Endodermal cell (in vitro differentiated cells): ENCODE results near the gene TMBIM1. TPM values are rescaled to one million over a fixed set of nuclear protein-coding genes. Genes with fewer than 3 reads are reported as not detected.

Experiments
- DNase-seq: peaks from one replicate; pipeline ENCODE4 v3.0.0-alpha.2; 2017
- H3K27ac ChIP-seq: 2 replicates; pipeline ENCODE4 v1.5.1; 2013; ENCODE audit warnings: mild to moderate bottlenecking, low read depth, low read length, moderate library complexity
- H3K27me3 ChIP-seq: 2 replicates; pipeline ENCODE4 v1.6.1; 2013; ENCODE audit warnings: mild to moderate bottlenecking, low read length, moderate library complexity; ENCODE audit not compliant: insufficient read depth, control insufficient read depth, poor library complexity, severe bottlenecking
- H3K36me3 ChIP-seq: 2 replicates; pipeline ENCODE4 v1.7.0; 2013; ENCODE audit warnings: mild to moderate bottlenecking, low read length, moderate library complexity; ENCODE audit not compliant: control insufficient read depth, insufficient read depth
- H3K4me1 ChIP-seq: one replicate; pipeline ENCODE4 v1.7.0; 2013; ENCODE audit warnings: low read length; ENCODE audit not compliant: control insufficient read depth, insufficient read depth
- H3K4me3 ChIP-seq: 2 replicates; pipeline ENCODE4 v1.5.1; 2013; ENCODE audit warnings: mild to moderate bottlenecking, low read length, moderate library complexity
- H3K9ac ChIP-seq: 2 replicates; pipeline ENCODE4 v1.6.1; 2013; ENCODE audit warnings: mild to moderate bottlenecking, low read length, moderate library complexity; ENCODE audit not compliant: poor library complexity, severe bottlenecking; ENCODE audit errors: extremely low read depth
- H3K9me3 ChIP-seq: 2 replicates; pipeline ENCODE4 v1.6.1; 2013; ENCODE audit warnings: mild to moderate bottlenecking, low read length, moderate library complexity; ENCODE audit not compliant: control insufficient read depth
- H3K27ac Mint-ChIP-seq: 2 replicates; pipeline ENCODE4 v1.8.0; 2020; ENCODE audit warnings: mixed read lengths
- H3K27me3 Mint-ChIP-seq: 2 replicates; pipeline ENCODE4 v1.8.0; 2021; ENCODE audit warnings: mild to moderate bottlenecking, mixed read lengths; ENCODE audit not compliant: insufficient read depth
- H3K36me3 Mint-ChIP-seq: 2 replicates; pipeline ENCODE4 v1.8.0; 2020; ENCODE audit warnings: low read depth, mixed read lengths
- H3K4me1 Mint-ChIP-seq: 2 replicates; pipeline ENCODE4 v1.8.0; 2020; ENCODE audit warnings: mixed read lengths
- H3K4me3 Mint-ChIP-seq: 2 replicates; pipeline ENCODE4 v1.8.0; 2020; ENCODE audit warnings: mild to moderate bottlenecking, moderate library complexity, mixed read lengths
- H3K9me3 Mint-ChIP-seq: 2 replicates; pipeline ENCODE4 v1.8.0; 2020; ENCODE audit warnings: mild to moderate bottlenecking, mixed read lengths
- WGBS, 2 experiments: methylation state at CpG; one replicate each; pipeline versions ENCODE4 v1.1.5 to v1.1.7; 2013; ENCODE audit warnings: missing lambda C conversion rate in 2 of 2, mixed read lengths in 1 of 2; ENCODE audit not compliant: insufficient coverage in 1 of 2, insufficient read length in 1 of 2; 5-methylcytosine and 5-hydroxymethylcytosine counted together
- total RNA-seq, 2 donors: library from RNA; stranded (reverse); fragmentation: NEBNext Ultra II Directional in 1 of 2; extraction: Animal tissue kit (Norgen Biotek cat#: 25700) in 1 of 2; gene quantifications; 2 replicates in 1 of 2; 3 replicates in 1 of 2; pipeline ENCODE4 v1.2.1, GENCODE V29; 2021
- TF ChIP-seq, protein P1 (sequence below): fragments of 200-600 bp; sonication (generic); conservative IDR thresholded peaks from 2 replicates; pipeline ENCODE4 v1.5.0; 2021; ENCODE audit warnings: antibody characterized with exemption, mild to moderate bottlenecking

TMBIM1 gene
- total RNA-seq, 2 donors from 2014 or later: 50.7 to 53.8 TPM

DNA sequence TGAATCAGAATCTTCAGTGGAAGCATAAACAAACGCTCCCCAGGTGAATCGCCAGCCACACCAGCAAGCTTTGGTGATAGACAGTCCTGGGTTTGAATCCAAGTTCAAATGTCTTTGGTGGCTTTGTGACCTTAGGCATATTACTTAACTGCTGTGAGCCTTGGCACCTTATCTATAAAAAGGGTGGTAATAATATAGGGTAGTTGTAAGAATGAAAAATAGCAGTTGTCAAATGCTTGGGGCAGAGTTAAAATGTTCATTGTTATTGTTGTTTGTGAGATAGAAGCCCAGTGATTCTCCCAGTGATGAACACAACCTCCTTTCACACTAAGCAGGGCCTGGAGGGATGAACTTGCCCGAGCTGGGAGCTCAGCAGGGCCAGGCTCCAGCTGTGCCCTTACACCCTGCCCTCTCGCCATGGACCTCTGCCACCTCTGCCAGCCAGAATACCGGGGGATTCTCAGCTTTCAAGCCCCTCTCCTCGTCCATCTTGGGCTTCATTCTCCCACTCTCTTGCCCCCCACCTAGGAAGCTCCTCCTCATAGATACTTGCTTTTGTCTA is 6.1 kb upstream of the TMBIM1 start:
- no peak overlapping the region for H3K4me3 ChIP-seq

DNA sequence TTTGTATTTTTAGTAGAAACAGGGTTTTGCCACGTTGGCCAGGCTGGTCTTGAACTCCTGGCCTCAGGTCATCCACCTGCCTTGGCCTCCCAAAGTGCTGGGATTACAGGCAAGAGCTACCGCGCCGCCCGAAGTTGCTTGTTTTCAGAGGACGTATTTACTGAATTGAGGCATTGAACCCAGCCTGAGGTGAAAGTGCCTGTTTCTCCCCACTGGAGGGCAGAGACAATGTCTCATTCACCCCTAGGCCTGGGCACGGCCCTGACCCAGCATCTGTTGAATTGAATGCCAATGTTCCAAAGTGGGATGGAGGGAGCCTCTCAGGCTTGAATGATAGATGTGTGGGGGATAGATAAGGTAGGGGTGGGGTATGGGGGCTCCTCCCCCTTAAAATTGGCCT is 4.5 kb upstream of the TMBIM1 start:
- no peak overlapping the region for H3K9ac ChIP-seq
- H3K4me3 Mint-ChIP-seq: no peak overlapping the region
- no peaks in the 10 kb centered on the region for H3K9me3 Mint-ChIP-seq
- no peak overlapping the region for H3K27ac Mint-ChIP-seq
- H3K4me1 Mint-ChIP-seq: peaks cover 39% of the 10 kb centered on the region
- no peaks in the 10 kb centered on the region for H3K9me3 ChIP-seq
- no peaks in the 10 kb centered on the region for H3K36me3 Mint-ChIP-seq
- no peak for DNase-seq
- no peaks in the 10 kb centered on the region for H3K36me3 ChIP-seq
- H3K27me3 ChIP-seq: no peaks in the 10 kb centered on the region
- peaks cover 4% of the 10 kb centered on the region for H3K4me1 ChIP-seq
- TF ChIP-seq, protein P1, sequence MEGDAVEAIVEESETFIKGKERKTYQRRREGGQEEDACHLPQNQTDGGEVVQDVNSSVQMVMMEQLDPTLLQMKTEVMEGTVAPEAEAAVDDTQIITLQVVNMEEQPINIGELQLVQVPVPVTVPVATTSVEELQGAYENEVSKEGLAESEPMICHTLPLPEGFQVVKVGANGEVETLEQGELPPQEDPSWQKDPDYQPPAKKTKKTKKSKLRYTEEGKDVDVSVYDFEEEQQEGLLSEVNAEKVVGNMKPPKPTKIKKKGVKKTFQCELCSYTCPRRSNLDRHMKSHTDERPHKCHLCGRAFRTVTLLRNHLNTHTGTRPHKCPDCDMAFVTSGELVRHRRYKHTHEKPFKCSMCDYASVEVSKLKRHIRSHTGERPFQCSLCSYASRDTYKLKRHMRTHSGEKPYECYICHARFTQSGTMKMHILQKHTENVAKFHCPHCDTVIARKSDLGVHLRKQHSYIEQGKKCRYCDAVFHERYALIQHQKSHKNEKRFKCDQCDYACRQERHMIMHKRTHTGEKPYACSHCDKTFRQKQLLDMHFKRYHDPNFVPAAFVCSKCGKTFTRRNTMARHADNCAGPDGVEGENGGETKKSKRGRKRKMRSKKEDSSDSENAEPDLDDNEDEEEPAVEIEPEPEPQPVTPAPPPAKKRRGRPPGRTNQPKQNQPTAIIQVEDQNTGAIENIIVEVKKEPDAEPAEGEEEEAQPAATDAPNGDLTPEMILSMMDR: peak; percentile 53
- no peak overlapping the region for H3K4me3 ChIP-seq
- H3K27ac ChIP-seq: no peak overlapping the region
- no peaks in the 10 kb centered on the region for H3K27me3 Mint-ChIP-seq
- 91 to 94% methylated on average over 6 to 7 of the region's 7 CpGs for WGBS, 2 experiments

More for the DNA sequence above, 6.1 kb upstream of the TMBIM1 start:
- TF ChIP-seq, protein P1: no peak
- H3K4me1 ChIP-seq: no peaks in the 10 kb centered on the region
- no peak overlapping the region for H3K27ac ChIP-seq
- DNase-seq: no peak
- Mint-ChIP-seq H3K4me1 (peaks cover 28% of the 10 kb centered on the region), H3K9me3 (no peaks in the 10 kb centered on the region), H3K27ac (no peak overlapping the region), H3K27me3 (no peaks in the 10 kb centered on the region), H3K36me3 (no peaks in the 10 kb centered on the region), H3K4me3 (no peak overlapping the region)
- 84 to 87% methylated on average over 5 to 6 of the region's 6 CpGs for WGBS, 2 experiments
- H3K9me3 ChIP-seq: no peaks in the 10 kb centered on the region
- H3K9ac ChIP-seq: no peak overlapping the region
- no peaks in the 10 kb centered on the region for H3K27me3 ChIP-seq
- H3K36me3 ChIP-seq: no peaks in the 10 kb centered on the region

DNA sequence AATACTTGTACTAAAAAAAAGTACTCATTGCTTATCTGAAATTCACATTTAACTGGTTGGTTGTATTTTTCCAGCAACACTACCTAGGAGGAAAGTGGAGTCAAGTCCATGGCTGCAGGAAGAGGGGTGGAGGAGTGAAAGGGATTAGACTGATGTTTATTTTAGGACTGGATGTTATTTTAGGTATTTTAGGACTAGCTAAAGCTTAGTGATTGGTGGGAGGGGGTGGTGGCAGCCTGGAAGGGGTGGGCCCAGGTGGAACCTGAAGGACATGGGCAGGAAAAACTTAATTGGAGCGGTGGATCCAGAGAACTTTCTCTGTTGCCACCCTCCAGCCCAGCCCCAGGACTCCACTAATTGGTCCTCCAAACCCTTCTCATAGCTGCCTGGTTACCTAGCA is 3.9 kb upstream of the TMBIM1 start:
- Mint-ChIP-seq H3K4me3 (no peak overlapping the region), H3K27me3 (no peaks in the 10 kb centered on the region), H3K36me3 (no peaks in the 10 kb centered on the region), H3K4me1 (peaks cover 44% of the 10 kb centered on the region), H3K27ac (no peak overlapping the region), H3K9me3 (no peaks in the 10 kb centered on the region)
- Histone ChIP-seq H3K4me3 (no peak overlapping the region), H3K4me1 (peaks cover 7% of the 10 kb centered on the region), H3K9ac (no peak overlapping the region), H3K36me3 (no peaks in the 10 kb centered on the region), H3K27ac (no peak overlapping the region), H3K27me3 (no peaks in the 10 kb centered on the region), H3K9me3 (no peaks in the 10 kb centered on the region)
- DNase-seq: no peak
- TF ChIP-seq, protein P1: no peak
- 67 to 93% methylated on average over 1 of the region's 1 CpG for WGBS, 2 experiments
